Adrenal gland (tissue), 12 donors: ENCODE measurements around the gene DUSP14. TPM values are rescaled to one million over a fixed set of nuclear protein-coding genes. Genes with fewer than 3 reads are reported as not detected.
A peak's percentile ranks its signal among the peaks of the same experiment; 100 is the strongest.

Source experiments
- DNase-seq, 7 donors: peaks; one replicate each; pipeline ENCODE4 v3.0.0-alpha.2; 2019 to 2020
- H3K27ac ChIP-seq, 5 donors: fragments of 200-600 bp; sonication (generic) in 4 of 5; 1 replicate in 3 of 5; 2 replicates in 2 of 5; pipeline versions ENCODE4 v1.5.1 to v1.8.0; 2016 to 2020; ENCODE audit warnings: mild to moderate bottlenecking in 1 of 5
- H3K27me3 ChIP-seq: fragments of 200-600 bp; 2 replicates; pipeline ENCODE4 v1.8.0; 2021
- H3K36me3 ChIP-seq, 2 donors: fragments of 200-600 bp; replicated peaks in 1 of 2; 1 replicate in 1 of 2; 2 replicates in 1 of 2; pipeline versions ENCODE4 v1.5.1 to v1.8.0; 2018 to 2022
- H3K4me1 ChIP-seq, 2 donors: fragments of 200-600 bp; replicated peaks in 1 of 2; 1 replicate in 1 of 2; 2 replicates in 1 of 2; pipeline versions ENCODE4 v1.5.1 to v1.8.0; 2018 to 2021
- H3K4me3 ChIP-seq, 4 donors: fragments of 200-600 bp; sonication (generic) in 3 of 4; one replicate each; pipeline ENCODE4 v1.5.1; 2016 to 2018
- H3K9me3 ChIP-seq, 3 donors: fragments of 200-600 bp; sonication (generic) in 1 of 3; replicated peaks in 1 of 3; 1 replicate in 2 of 3; 2 replicates in 1 of 3; pipeline versions ENCODE4 v1.5.1 to v1.8.0; 2016 to 2021
- CTCF ChIP-seq, 6 experiments: fragments of 450-650 bp in 4 of 6; fragments of 200-600 bp in 2 of 6; sonication (generic) in 1 of 6; IDR thresholded peaks; 1 replicate in 5 of 6; 2 replicates in 1 of 6; pipeline versions ENCODE4 v1.5.1 to v1.8.0; 2016 to 2021; ENCODE audit warnings: antibody characterized with exemption in 6 of 6, mild to moderate bottlenecking in 2 of 6, moderate library complexity in 1 of 6
- POLR2A ChIP-seq, 2 donors: fragments of 450-650 bp; IDR thresholded peaks; one replicate each; pipeline ENCODE4 v1.6.1; 2017; ENCODE audit warnings: antibody characterized with exemption in 2 of 2, mild to moderate bottlenecking in 2 of 2, moderate library complexity in 1 of 2
- WGBS, 4 donors: extraction: QIAGEN DNeasy Blood & Tissue Kit in 2 of 4; methylation state at CpG; one replicate each; pipeline versions ENCODE4 v1.1.5 to v1.1.7; 2013 to 2017; 5-methylcytosine and 5-hydroxymethylcytosine counted together
- intact Hi-C, 2 donors: fragments of 100-400 bp; cut with DNase I; formaldehyde crosslinking; loops; one replicate each; pipeline versions ENCODE4 v1.14.1 to v1.15.0; 2022 to 2023
- polyA plus RNA-seq, 3 donors: library from polyadenylated mRNA; stranded (reverse); fragments of 200-250 nt in 2 of 3; fragments of 350-450 nt in 1 of 3; fragmentation: Illumina TruSeq in 1 of 3; extraction: RNeasy Lipid Tissue Mini Kit (QIAGEN cat#74804) in 1 of 3; gene quantifications; one replicate each; pipeline ENCODE4 v1.2.3, GENCODE V29; 2013 to 2014
- total RNA-seq, 9 donors: library from RNA; depleted of rRNA in 4 of 9; stranded (reverse); fragments of >200 nt in 4 of 9; fragments of 120-200 nt in 1 of 9; fragmentation: NEBNext Ultra II Directional in 1 of 9; extraction: Animal tissue kit (Norgen Biotek cat#: 25700) in 1 of 9; gene quantifications; one replicate each; pipeline versions ENCODE4 v1.1.0 to v1.2.4, GENCODE V29; 2013 to 2023
- donor health status: healthy with polysubstance abuse.
- donor health status: Bipolar disorder and iron deficiency.
- donor health status: DM: yes; HTN: yes; CAD: no.
- donor health status: DM: no; HTN: no; CAD: no.
- donor health status: DM: no; HTN: no; CAD: no.
- donor health status: DM: yes; HTN: yes; CAD: no.

DUSP14 gene
- total and polyA plus RNA-seq, 12 donors, result 7.2 to 66.2 (median 22.4) TPM

GRCh38 chr17:37547986-37548385 is 58.3 kb downstream of the DUSP14 start:
- Histone ChIP-seq H3K27me3 (no peaks in the 10 kb centered on the region), H3K4me1 (peaks cover 0 to 19% of the 10 kb centered on the region in 2 donors), H3K4me3 (no peak overlapping the region), H3K9me3 (no peaks in the 10 kb centered on the region), H3K27ac (no peak overlapping the region), H3K36me3 (peaks cover 0 to 3% of the 10 kb centered on the region in 2 donors)
- DNase-seq, result no peak
- intact Hi-C loops, result no loop called here
- WGBS, 4 donors, result 64 to 82% (median 70%) methylated on average over 1 of the region's 1 CpG
- TF ChIP-seq POLR2A (IDR thresholded peaks at IDR 0.05) (no peak), CTCF (IDR thresholded peaks at IDR 0.05) (no peak)

- peaks cover 0 to 12% of the 10 kb centered on the region in 2 donors for H3K36me3 ChIP-seq
- H3K27ac ChIP-seq, result no peak overlapping the region
- H3K4me3 ChIP-seq, result no peak overlapping the region
- no peak for TF ChIP-seq POLR2A (IDR thresholded peaks at IDR 0.05)
- TF ChIP-seq CTCF (IDR thresholded peaks at IDR 0.05), result no peak
- intact Hi-C loops, result no loop called here
- WGBS, 4 donors, result 61 to 77% (median 67%) methylated on average over 3 of the region's 3 CpGs
- H3K9me3 ChIP-seq, result no peaks in the 10 kb centered on the region
- peaks cover 0 to 19% of the 10 kb centered on the region in 2 donors for H3K4me1 ChIP-seq
- H3K27me3 ChIP-seq, result no peaks in the 10 kb centered on the region
- peak in 3 of 7 donors; percentile 12 to 39 (median 23) for DNase-seq
These were observed 62.1 kb downstream of the DUSP14 start for GRCh38 chr17:37551788-37552187.

- Histone ChIP-seq H3K4me1 (peaks cover 0 to 15% of the 10 kb centered on the region in 2 donors), H3K27ac (no peak overlapping the region), H3K4me3 (no peak overlapping the region), H3K9me3 (no peaks in the 10 kb centered on the region), H3K36me3 (peaks cover 0 to 24% of the 10 kb centered on the region in 2 donors), H3K27me3 (no peaks in the 10 kb centered on the region)
- WGBS, 4 donors, result 79 to 95% (median 83%) methylated on average over 6 of the region's 6 CpGs
- intact Hi-C loops, result no loop called here
- no peak for DNase-seq
- TF ChIP-seq POLR2A (IDR thresholded peaks at IDR 0.05) (no peak), CTCF (IDR thresholded peaks at IDR 0.05) (no peak)
These were observed 63.8 kb downstream of the DUSP14 start for GRCh38 chr17:37553401-37553966.

GRCh38 chr17:37555386-37555785 is 65.7 kb downstream of the DUSP14 start:
- H3K9me3 ChIP-seq, result no peaks in the 10 kb centered on the region
- peaks cover 0 to 13% of the 10 kb centered on the region in 2 donors for H3K4me1 ChIP-seq
- 96 to 100% (median 97%) methylated on average over 3 of the region's 3 CpGs for WGBS, 4 donors
- no peak overlapping the region for H3K27ac ChIP-seq
- no peaks in the 10 kb centered on the region for H3K27me3 ChIP-seq
- DNase-seq, result no peak
- TF ChIP-seq POLR2A (IDR thresholded peaks at IDR 0.05) (no peak), CTCF (IDR thresholded peaks at IDR 0.05) (no peak)
- peaks cover 0 to 42% of the 10 kb centered on the region in 2 donors for H3K36me3 ChIP-seq
- intact Hi-C loops, result no loop called here
- no peak overlapping the region for H3K4me3 ChIP-seq
